PC-9 (cell line): ENCODE data around the gene CLDN4. TPM values are rescaled to one million over a fixed set of nuclear protein-coding genes. Genes with fewer than 3 reads are reported as not detected.

Experiments used
- BruUV-seq: library from RNA; stranded (reverse); fragments of 400-500 nt; replicated peaks from 2 replicates; lab custom pipeline; 2021; lab: Mats Ljungman, UMichigan
- CTCF ChIA-PET: fragments of 300-600 bp; sonication (Branson Sonifier 250); formaldehyde crosslinking; loops from one replicate; lab custom pipeline; 2022; ENCODE audit warnings: antibody characterized with exemption; lab: Charles Lee
- POLR2A ChIA-PET: fragments of 300-600 bp; sonication (Branson Sonifier 250); formaldehyde crosslinking; loops from one replicate; lab custom pipeline; 2022; ENCODE audit warnings: antibody characterized with exemption; ENCODE audit not compliant: unreplicated experiment; lab: Charles Lee
- DNase-seq, 2 experiments: peaks; one replicate each; pipeline versions ENCODE4 v3.0.0 to v3.0.0-alpha.2; 2015 to 2022; ENCODE audit warnings: mixed read lengths in 1 of 2
- H2AFZ ChIP-seq: fragments of 200-600 bp; sonication (generic); 2 replicates; pipeline ENCODE4 v1.8.1; 2017; ENCODE audit warnings: antibody characterized with exemption
- H3F3A ChIP-seq: fragments of 200-600 bp; sonication (generic); 2 replicates; pipeline ENCODE4 v1.8.1; 2017; ENCODE audit warnings: antibody characterized with exemption, mild to moderate bottlenecking, low read depth; ENCODE audit not compliant: insufficient read depth
- H3K27ac ChIP-seq: fragments of 200-600 bp; sonication (generic); 2 replicates; pipeline ENCODE4 v1.6.1; 2016; ENCODE audit warnings: mixed run types
- H3K27me3 ChIP-seq: fragments of 200-600 bp; sonication (generic); 2 replicates; pipeline ENCODE4 v1.6.1; 2016; ENCODE audit warnings: low read depth, mixed run types; ENCODE audit not compliant: insufficient read depth
- H3K36me3 ChIP-seq: fragments of 200-600 bp; sonication (generic); 2 replicates; pipeline ENCODE4 v1.6.1; 2016; ENCODE audit warnings: low read depth, mixed run types
- H3K4me1 ChIP-seq: fragments of 200-600 bp; sonication (generic); replicated peaks from 2 replicates; pipeline ENCODE4 v1.6.1; 2016; ENCODE audit warnings: mixed run types; ENCODE audit not compliant: insufficient read depth
- H3K4me2 ChIP-seq: fragments of 200-600 bp; sonication (generic); 2 replicates; pipeline ENCODE4 v1.6.1; 2017; ENCODE audit warnings: mixed run types
- H3K4me3 ChIP-seq: fragments of 200-600 bp; sonication (generic); 2 replicates; pipeline ENCODE4 v1.6.1; 2016; ENCODE audit warnings: mixed run types
- H3K79me2 ChIP-seq: fragments of 200-600 bp; sonication (generic); 2 replicates; pipeline ENCODE4 v1.6.1; 2017; ENCODE audit warnings: low read depth, mixed run types
- H3K9me2 ChIP-seq: fragments of 200-600 bp; sonication (generic); 2 replicates; pipeline ENCODE4 v1.8.1; 2017; ENCODE audit warnings: mild to moderate bottlenecking; ENCODE audit not compliant: insufficient read depth
- H3K9me3 ChIP-seq: fragments of 200-600 bp; sonication (generic); 2 replicates; pipeline ENCODE4 v1.8.1; 2016; ENCODE audit warnings: low read depth; ENCODE audit not compliant: insufficient read depth
- H4K20me1 ChIP-seq: fragments of 200-600 bp; sonication (generic); 2 replicates; pipeline ENCODE4 v1.8.1; 2017; ENCODE audit not compliant: insufficient read depth
- CTCF ChIP-seq: fragments of 200-600 bp; sonication (generic); conservative IDR thresholded peaks from 2 replicates; pipeline ENCODE4 v1.6.1; 2017; ENCODE audit warnings: mixed run types, antibody characterized with exemption, mild to moderate bottlenecking, moderate library complexity
- EZH2 ChIP-seq: fragments of 200-600 bp; sonication (generic); IDR thresholded peaks from 2 replicates; pipeline ENCODE4 v1.8.0; 2017; ENCODE audit warnings: antibody characterized with exemption, low read depth
- intact Hi-C: fragments of 100-400 bp; cut with micrococcal nuclease; formaldehyde crosslinking; loops from one replicate; pipeline ENCODE4 v1.10.0; 2022; ENCODE audit not compliant: unreplicated experiment
- total RNA-seq: library from RNA; stranded (reverse); gene quantifications from 2 replicates; pipeline ENCODE4 v1.2.3, GENCODE V29; 2021

Gene CLDN4
- total RNA-seq, 1 experiment from 2014 or later, result 498 TPM

- no peaks in the 10 kb centered on the region for H3K79me2 ChIP-seq
- H3K27me3 ChIP-seq, result no peaks in the 10 kb centered on the region
- no peaks in the 10 kb centered on the region for H3K9me2 ChIP-seq
- TF ChIP-seq CTCF, result no peak
- TF ChIP-seq EZH2, result no peak
- H3K4me1 ChIP-seq, result peaks cover 27% of the 10 kb centered on the region
- ChIA-PET POLR2A (no interaction called here), CTCF (no interaction called here)
- H4K20me1 ChIP-seq, result no peaks in the 10 kb centered on the region
- no peaks in the 10 kb centered on the region for H3K36me3 ChIP-seq
- H3F3A ChIP-seq, result peaks cover 9% of the 10 kb centered on the region; the same call in 1 of the 2 replicates
- H3K4me2 ChIP-seq, result no peak overlapping the region
- no TSS peak for BruUV-seq
- H3K4me3 ChIP-seq, result no peak overlapping the region
- H3K9me3 ChIP-seq, result no peaks in the 10 kb centered on the region
- intact Hi-C loops, result no loop called here
- no peak overlapping the region for H3K27ac ChIP-seq
- DNase-seq, result no peak
- H2AFZ ChIP-seq, result no peak overlapping the region
These were observed 46.2 kb downstream of the CLDN4 start for GRCh38 chr7:73876973-73877372.

- intact Hi-C loops, result no loop called here
- H4K20me1 ChIP-seq, result no peaks in the 10 kb centered on the region
- BruUV-seq, result no TSS peak
- H2AFZ ChIP-seq, result no peak overlapping the region
- peak; percentile 39 to 42 for DNase-seq
- ChIA-PET CTCF (interaction anchor here (1.4 kb wide), 1 partner anchor 149 kb away, joined by 3 read pairs; no protein-coding TSS in a partner anchor), POLR2A (interaction anchor here (0.6 to 0.7 kb wide), 2 partner anchors 42 to 76 kb away, joined by 6 to 8 read pairs; no protein-coding TSS in a partner anchor)
- H3K36me3 ChIP-seq, result no peaks in the 10 kb centered on the region
- TF ChIP-seq CTCF (no peak), EZH2 (no peak)
- peaks cover 27% of the 10 kb centered on the region for H3K4me1 ChIP-seq
- H3K4me2 ChIP-seq, result peak overlapping the region; percentile 59
- no peaks in the 10 kb centered on the region for H3K27me3 ChIP-seq
- H3K4me3 ChIP-seq, result no peak overlapping the region
- H3K27ac ChIP-seq, result no peak overlapping the region
- H3K79me2 ChIP-seq, result no peaks in the 10 kb centered on the region
- H3K9me3 ChIP-seq, result no peaks in the 10 kb centered on the region
- peaks cover 9% of the 10 kb centered on the region; the same call in 1 of the 2 replicates for H3F3A ChIP-seq
- no peaks in the 10 kb centered on the region for H3K9me2 ChIP-seq
These were observed 49.3 kb downstream of the CLDN4 start for GRCh38 chr7:73879977-73880681.

DNA sequence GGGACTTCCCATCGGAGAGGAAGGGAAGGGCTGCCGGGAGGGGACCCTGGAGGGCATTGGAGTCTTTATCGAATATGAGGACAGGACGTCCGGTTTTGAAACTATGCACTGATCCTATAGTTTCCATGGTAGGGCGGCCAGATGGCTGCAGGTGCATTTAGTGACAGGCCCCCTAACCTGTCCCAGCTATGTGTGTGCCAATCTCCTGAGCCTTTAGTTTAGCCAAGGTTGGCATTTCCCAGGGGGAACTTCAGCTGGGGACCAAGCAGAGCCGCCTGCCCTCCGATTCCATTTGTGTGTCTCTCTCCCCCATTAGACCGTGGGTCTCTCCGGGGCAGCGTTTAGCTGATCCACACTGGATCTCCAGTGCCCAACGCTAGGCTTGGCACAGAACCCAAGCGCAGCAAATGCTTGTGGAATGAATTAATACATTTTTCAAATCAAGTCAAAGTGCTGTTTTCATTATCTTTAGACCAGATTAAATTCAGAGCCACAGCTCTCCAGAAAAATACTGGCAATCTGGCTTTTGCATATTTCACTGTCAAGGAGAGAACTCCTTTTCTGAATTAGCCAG lies 50.0 kb downstream of the CLDN4 start:
- POLR2A ChIA-PET, result interaction anchor here (0.6 kb wide), 1 partner anchor 47 kb away, joined by 3 read pairs; no protein-coding TSS in a partner anchor
- H3K27ac ChIP-seq, result no peak overlapping the region
- H3K9me3 ChIP-seq, result no peaks in the 10 kb centered on the region
- no TSS peak for BruUV-seq
- no peak overlapping the region for H3K4me3 ChIP-seq
- peak overlapping the region; percentile 59 for H3K4me2 ChIP-seq
- no peak for TF ChIP-seq EZH2
- TF ChIP-seq CTCF, result no peak
- no peaks in the 10 kb centered on the region for H3K9me2 ChIP-seq
- intact Hi-C loops, result no loop called here
- H4K20me1 ChIP-seq, result no peaks in the 10 kb centered on the region
- H2AFZ ChIP-seq, result no peak overlapping the region
- H3K79me2 ChIP-seq, result no peaks in the 10 kb centered on the region
- H3K4me1 ChIP-seq, result peaks cover 27% of the 10 kb centered on the region
- DNase-seq, result no peak
- CTCF ChIA-PET, result interaction anchor here (1.4 kb wide), 1 partner anchor 149 kb away, joined by 3 read pairs; no protein-coding TSS in a partner anchor
- H3K27me3 ChIP-seq, result no peaks in the 10 kb centered on the region
- H3K36me3 ChIP-seq, result no peaks in the 10 kb centered on the region
- H3F3A ChIP-seq, result peaks cover 9% of the 10 kb centered on the region; the same call in 1 of the 2 replicates
